Body of pancreas (tissue), 4 donors: Measurements from ENCODE around the gene BCAS2. TPM values are rescaled to one million over a fixed set of nuclear protein-coding genes. Genes with fewer than 3 reads are reported as not detected.
A peak's percentile ranks its signal among the peaks of the same experiment; 100 is the strongest.

Source experiments
- ATAC-seq: fragments of 150-250 bp; one replicate; pipeline ENCODE4 v1.9.1; 2016
- DNase-seq, 4 donors: peaks; one replicate each; pipeline ENCODE4 v3.0.0-alpha.2; 2019
- H3K27ac ChIP-seq, 4 donors: fragments of 200-600 bp; sonication (generic); 1 replicate in 3 of 4; 2 replicates in 1 of 4; pipeline versions ENCODE4 v1.5.1 to v1.6.1; 2016 to 2019; ENCODE audit warnings: mild to moderate bottlenecking in 1 of 4, mixed read lengths in 1 of 4, moderate library complexity in 1 of 4
- H3K27me3 ChIP-seq, 2 donors: fragments of 200-600 bp; sonication (generic); one replicate each; pipeline ENCODE4 v1.6.0; 2016; ENCODE audit warnings: mild to moderate bottlenecking in 1 of 2
- H3K36me3 ChIP-seq, 2 donors: fragments of 200-600 bp; sonication (generic); replicated peaks in 1 of 2; 2 replicates each; pipeline ENCODE4 v1.5.1; 2016; ENCODE audit warnings: low read depth in 2 of 2; ENCODE audit not compliant: insufficient read depth in 1 of 2
- H3K4me1 ChIP-seq: fragments of 200-600 bp; sonication (generic); one replicate; pipeline ENCODE4 v1.6.0; 2016
- H3K4me3 ChIP-seq, 2 donors: fragments of 200-600 bp; sonication (generic); 1 replicate in 1 of 2; 2 replicates in 1 of 2; pipeline ENCODE4 v1.5.1; 2016 to 2019
- H3K9me3 ChIP-seq, 3 donors: fragments of 200-600 bp; sonication (generic); 1 replicate in 2 of 3; 2 replicates in 1 of 3; pipeline ENCODE4 v1.5.1; 2016
- POLR2A ChIP-seq, 3 donors: fragments of 450-650 bp; IDR thresholded peaks; one replicate each; pipeline ENCODE4 v1.6.1; 2016; ENCODE audit warnings: antibody characterized with exemption in 3 of 3, mild to moderate bottlenecking in 2 of 3
- WGBS, 2 donors: methylation state at CpG; one replicate each; pipeline ENCODE4 v1.1.5; 2017; 5-methylcytosine and 5-hydroxymethylcytosine counted together
- intact Hi-C: fragments of 100-400 bp; cut with DNase I; formaldehyde crosslinking; loops from one replicate; pipeline ENCODE4 v1.15.1; 2023
- total RNA-seq, 2 donors: library from RNA; depleted of rRNA; stranded (reverse); fragments of >200 nt; gene quantifications; one replicate each; pipeline ENCODE4 v1.1.0, GENCODE V29; 2016
- TF ChIP-seq, protein P1 (sequence below), 7 experiments: fragments of 450-650 bp in 4 of 7; fragments of 200-600 bp in 3 of 7; sonication (generic) in 3 of 7; IDR thresholded peaks; one replicate each; pipeline ENCODE4 v1.5.1; 2016 to 2019; ENCODE audit warnings: antibody characterized with exemption in 7 of 7

Gene BCAS2
- 10 to 100 TPM; 15.3 to 20.8 TPM for total RNA-seq

DNA sequence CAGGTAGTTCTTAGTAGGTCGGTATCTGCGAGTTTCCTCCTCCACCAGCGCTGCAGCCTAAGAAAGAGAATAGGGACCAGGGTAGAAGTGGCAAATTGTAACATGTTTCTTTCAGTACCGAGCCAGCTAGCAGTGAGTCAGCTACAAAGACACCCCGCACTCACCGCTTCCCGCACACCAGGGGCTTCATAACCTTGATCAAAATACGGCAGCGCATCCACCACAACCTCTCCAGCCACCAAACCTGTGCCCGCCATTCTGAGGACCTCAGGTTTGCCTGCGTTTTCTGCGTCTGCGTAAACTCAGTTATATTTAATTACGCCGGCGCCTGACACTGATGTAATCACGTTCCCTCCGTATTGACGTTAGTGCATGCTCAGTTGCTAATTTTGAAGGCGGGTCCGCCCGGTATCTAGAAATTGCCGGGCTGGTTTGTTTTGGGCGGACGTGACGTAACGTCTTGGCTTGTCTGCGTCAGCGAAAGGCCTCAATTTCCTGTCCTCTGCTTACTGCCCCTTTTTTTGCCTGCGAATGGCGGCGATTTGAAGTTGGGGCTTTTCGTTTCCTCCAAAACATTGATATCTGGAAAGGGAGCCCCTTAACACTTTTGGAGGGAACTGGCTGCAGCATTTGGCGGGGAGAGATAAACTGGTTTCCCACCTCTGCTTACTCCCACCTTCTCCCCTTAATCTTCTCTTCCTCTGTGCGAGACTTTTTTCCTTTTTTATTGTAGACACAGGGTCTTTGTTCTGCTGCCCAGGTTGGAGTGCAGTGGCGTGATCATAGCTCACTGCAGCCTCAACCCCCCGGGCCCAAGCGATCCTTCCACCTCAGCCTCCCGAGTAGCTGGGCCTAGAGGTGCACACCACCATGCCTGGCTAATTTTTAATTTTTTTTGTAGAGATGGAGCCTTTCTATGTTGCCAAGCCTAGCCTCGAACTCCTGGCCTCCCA is at the start of gene BCAS2:
Gene BCAS2 (minus strand): TSS at position 281 of the 953 bp plus-strand sequence. CDS start 24 bp downstream, at position 257.
- ATAC-seq: peak; percentile 100

DNA sequence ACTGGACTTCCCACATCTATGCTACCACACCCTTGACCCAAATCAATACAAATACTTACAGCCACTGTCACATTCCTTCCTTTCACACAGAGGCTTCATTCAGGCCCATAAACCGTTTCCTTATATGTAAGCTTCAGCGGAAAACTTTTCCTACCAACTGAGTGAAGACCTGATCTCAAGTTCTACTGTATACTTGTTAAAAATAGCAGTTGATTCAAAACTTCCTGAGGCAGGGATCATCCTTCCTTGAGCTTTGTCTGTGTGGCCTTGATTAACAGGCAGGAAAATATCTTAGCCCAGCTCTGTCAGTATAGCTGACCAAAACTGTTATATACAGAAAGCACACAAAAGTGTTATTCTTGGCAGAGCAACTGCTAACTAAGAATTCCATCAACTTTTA is 45.7 kb upstream of the BCAS2 start:
- intact Hi-C loops: no loop called here
- no peaks in the 10 kb centered on the region for H3K27me3 ChIP-seq
- H3K27ac ChIP-seq: no peak overlapping the region
- 35 to 43% methylated on average over 2 of the region's 2 CpGs for WGBS, 2 donors
- H3K9me3 ChIP-seq: no peaks in the 10 kb centered on the region
- no peaks in the 10 kb centered on the region for H3K36me3 ChIP-seq
- no peaks in the 10 kb centered on the region for H3K4me1 ChIP-seq
- H3K4me3 ChIP-seq: no peak overlapping the region
- TF ChIP-seq POLR2A (IDR thresholded peaks at IDR 0.05): no peak
- TF ChIP-seq, protein P1, sequence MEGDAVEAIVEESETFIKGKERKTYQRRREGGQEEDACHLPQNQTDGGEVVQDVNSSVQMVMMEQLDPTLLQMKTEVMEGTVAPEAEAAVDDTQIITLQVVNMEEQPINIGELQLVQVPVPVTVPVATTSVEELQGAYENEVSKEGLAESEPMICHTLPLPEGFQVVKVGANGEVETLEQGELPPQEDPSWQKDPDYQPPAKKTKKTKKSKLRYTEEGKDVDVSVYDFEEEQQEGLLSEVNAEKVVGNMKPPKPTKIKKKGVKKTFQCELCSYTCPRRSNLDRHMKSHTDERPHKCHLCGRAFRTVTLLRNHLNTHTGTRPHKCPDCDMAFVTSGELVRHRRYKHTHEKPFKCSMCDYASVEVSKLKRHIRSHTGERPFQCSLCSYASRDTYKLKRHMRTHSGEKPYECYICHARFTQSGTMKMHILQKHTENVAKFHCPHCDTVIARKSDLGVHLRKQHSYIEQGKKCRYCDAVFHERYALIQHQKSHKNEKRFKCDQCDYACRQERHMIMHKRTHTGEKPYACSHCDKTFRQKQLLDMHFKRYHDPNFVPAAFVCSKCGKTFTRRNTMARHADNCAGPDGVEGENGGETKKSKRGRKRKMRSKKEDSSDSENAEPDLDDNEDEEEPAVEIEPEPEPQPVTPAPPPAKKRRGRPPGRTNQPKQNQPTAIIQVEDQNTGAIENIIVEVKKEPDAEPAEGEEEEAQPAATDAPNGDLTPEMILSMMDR (IDR thresholded peaks at IDR 0.05): no peak
- ATAC-seq (no peak), DNase-seq (no peak)

More for the DNA sequence above, at the start of gene BCAS2:
- intact Hi-C loops: no loop called here
- DNase-seq: peak; percentile 97 to 99 (median 98)
- Histone ChIP-seq H3K4me1 (peaks cover 29% of the 10 kb centered on the region), H3K27ac (peak within 1 kb of the TSS; percentile 79 to 86 (median 83)), H3K9me3 (no peaks in the 10 kb centered on the region), H3K4me3 (peak within 1 kb of the TSS in 1 of 2 donors; percentile 35), H3K27me3 (no peaks in the 10 kb centered on the region), H3K36me3 (no peaks in the 10 kb centered on the region)
- peak; percentile 82 to 96 (median 95) for TF ChIP-seq POLR2A (IDR thresholded peaks at IDR 0.05)
- TF ChIP-seq, protein P1 (IDR thresholded peaks at IDR 0.05): no peak
- 4 to 5% methylated on average over 38 to 40 of the region's 40 CpGs for WGBS, 2 donors

DNA sequence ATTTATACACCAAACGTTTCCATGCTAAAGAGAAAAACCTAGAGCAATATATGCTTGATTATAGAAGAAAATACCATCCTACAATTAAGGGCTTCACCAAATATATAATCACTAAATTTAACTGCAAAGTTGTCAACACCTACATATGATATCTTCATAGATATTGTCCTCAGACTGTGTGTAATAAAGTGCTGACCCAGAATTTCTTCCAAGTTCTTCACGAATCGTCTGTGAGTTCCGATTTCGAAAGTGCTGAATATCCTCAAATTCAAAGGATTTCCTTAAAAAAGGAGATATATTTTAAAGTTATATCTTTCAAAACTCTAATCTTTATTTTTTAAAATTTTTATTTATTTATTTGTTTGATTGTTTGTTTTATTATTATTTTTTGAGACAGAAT is 41.9 kb upstream of the BCAS2 start:
- intact Hi-C loops: no loop called here
- 90 to 94% methylated on average over 5 of the region's 5 CpGs for WGBS, 2 donors
- Histone ChIP-seq H3K27me3 (no peaks in the 10 kb centered on the region), H3K36me3 (no peaks in the 10 kb centered on the region), H3K4me3 (no peak overlapping the region), H3K9me3 (no peaks in the 10 kb centered on the region), H3K27ac (no peak overlapping the region), H3K4me1 (no peaks in the 10 kb centered on the region)
- TF ChIP-seq POLR2A (IDR thresholded peaks at IDR 0.05): no peak
- TF ChIP-seq, protein P1 (IDR thresholded peaks at IDR 0.05): no peak
- no peak for ATAC-seq
- DNase-seq: no peak

DNA sequence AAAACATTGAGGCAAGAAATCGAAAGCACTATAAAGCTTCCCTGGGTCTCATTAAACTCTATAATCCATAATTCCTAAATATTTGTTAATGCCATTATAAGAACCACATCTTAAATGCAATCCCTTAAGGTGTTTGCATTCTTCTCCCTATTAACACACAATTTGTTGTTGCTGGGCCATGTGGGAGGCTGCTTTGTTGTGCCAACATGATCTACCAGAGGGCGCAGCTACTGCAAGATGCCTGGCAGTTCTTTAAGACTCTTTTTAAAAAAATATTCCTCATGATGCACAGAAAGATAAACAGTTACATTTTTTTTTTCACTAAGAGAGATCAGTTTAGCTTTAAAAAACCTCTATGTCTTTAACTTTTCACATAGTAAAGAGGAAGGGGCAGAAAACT is 39.0 kb upstream of the BCAS2 start:
- ATAC-seq: no peak
- TF ChIP-seq POLR2A (IDR thresholded peaks at IDR 0.05): no peak
- TF ChIP-seq, protein P1 (IDR thresholded peaks at IDR 0.05): no peak
- WGBS, 2 donors: 79 to 98% methylated on average over 2 of the region's 2 CpGs
- intact Hi-C loops: no loop called here
- Histone ChIP-seq H3K4me1 (no peaks in the 10 kb centered on the region), H3K27ac (no peak overlapping the region), H3K36me3 (no peaks in the 10 kb centered on the region), H3K4me3 (no peak overlapping the region), H3K9me3 (no peaks in the 10 kb centered on the region), H3K27me3 (no peaks in the 10 kb centered on the region)
- no peak for DNase-seq
